HepG2 (cell line): ENCODE measurements around the gene YIPF1. TPM values are rescaled to one million over a fixed set of nuclear protein-coding genes. Genes with fewer than 3 reads are reported as not detected.

Experiments used
- ATAC-seq: fragments of 200-7000 bp; cut with Tn5 transposase; 3 replicates; pipeline ENCODE4 v1.9.1; 2020; ENCODE audit warnings: mild to moderate bottlenecking, moderate library complexity
- BruUV-seq: library from RNA; stranded (reverse); fragments of 400-500 nt; replicated peaks from 2 replicates; lab custom pipeline; 2021; lab: Mats Ljungman, UMichigan
- CTCF ChIA-PET: fragments of 300-600 bp; formaldehyde crosslinking; extraction: SDS; loops from one replicate; lab custom pipeline; 2021; ENCODE audit warnings: low total read pairs, inconsistent platforms, low intra/inter-chr PET ratio; lab: Yijun Ruan, JAX
- POLR2A ChIA-PET: fragments of 350-600 bp; sonication (Branson Sonifier 250); formaldehyde crosslinking; loops from one replicate; lab custom pipeline; 2020; ENCODE audit warnings: antibody characterized with exemption, inconsistent platforms; lab: Yijun Ruan, JAX
- DNase-seq: peaks from one replicate; pipeline ENCODE4 v3.0.0-alpha.2; 2015; ENCODE audit warnings: low spot score
- FAIRE-seq: peaks from 3 replicates; lab custom pipeline; 2011; peaks lifted over from hg19 to GRCh38; lab: Jason Lieb, UNC
- H2AFZ ChIP-seq: one replicate; pipeline ENCODE4 v1.6.1; 2011; ENCODE audit warnings: low read length, inconsistent platforms
- H3K27ac ChIP-seq: fragments of 300-600 bp; 3 replicates; pipeline ENCODE4 v1.8.0; 2011; ENCODE audit warnings: mixed run types, mild to moderate bottlenecking, mixed read lengths, low read length, inconsistent platforms; ENCODE audit not compliant: insufficient read depth; ENCODE audit errors: extremely low read length
- H3K27me3 ChIP-seq, 2 experiments: fragments of 200-600 bp in 1 of 2; 2 replicates in 1 of 2; 3 replicates in 1 of 2; pipeline versions ENCODE4 v1.6.0 to v1.8.0; 2011; ENCODE audit warnings: low read length in 2 of 2, mild to moderate bottlenecking in 2 of 2, moderate library complexity in 2 of 2, inconsistent platforms in 1 of 2; ENCODE audit not compliant: insufficient read depth in 2 of 2, control insufficient read depth in 1 of 2
- H3K36me3 ChIP-seq, 2 experiments: fragments of 200-600 bp in 1 of 2; replicated peaks in 1 of 2; 2 replicates in 1 of 2; 3 replicates in 1 of 2; pipeline versions ENCODE4 v1.5.1 to v1.8.0; 2011; ENCODE audit warnings: low read length in 2 of 2, inconsistent platforms in 1 of 2; ENCODE audit not compliant: insufficient read depth in 2 of 2, control insufficient read depth in 1 of 2
- H3K4me1 ChIP-seq: 2 replicates; pipeline ENCODE4 v1.5.1; 2012; ENCODE audit warnings: low read length, inconsistent platforms; ENCODE audit not compliant: insufficient read depth
- H3K4me2 ChIP-seq: 2 replicates; pipeline ENCODE4 v1.6.0; 2011; ENCODE audit warnings: low read depth, low read length, inconsistent platforms
- H3K4me3 ChIP-seq, 3 experiments: fragments of 200-600 bp in 1 of 3; sonication (generic), shearing (Covaris generic) in 1 of 3; replicated peaks in 1 of 3; 2 replicates each; pipeline ENCODE4 v1.5.1; 2011 to 2016; ENCODE audit warnings: low read length in 3 of 3, inconsistent platforms in 2 of 3, low read depth in 2 of 3, mild to moderate bottlenecking in 2 of 3, control low read depth in 1 of 3, mixed read lengths in 1 of 3; ENCODE audit not compliant: insufficient read depth in 1 of 3
- H3K79me2 ChIP-seq: one replicate; pipeline ENCODE4 v1.6.1; 2011; ENCODE audit warnings: low read length, inconsistent platforms; ENCODE audit not compliant: insufficient read depth
- H3K9ac ChIP-seq: 2 replicates; pipeline ENCODE4 v1.6.0; 2011; ENCODE audit warnings: mild to moderate bottlenecking, low read depth, low read length, inconsistent platforms; ENCODE audit not compliant: insufficient read depth
- H3K9me3 ChIP-seq: 2 replicates; pipeline ENCODE4 v1.5.1; 2012; ENCODE audit warnings: mild to moderate bottlenecking, low read length
- H4K20me1 ChIP-seq: 2 replicates; pipeline ENCODE4 v1.6.0; 2011; ENCODE audit warnings: inconsistent platforms, mild to moderate bottlenecking, low read length, moderate library complexity; ENCODE audit not compliant: insufficient read depth
- ARNTL ChIP-seq: sonication (generic); formaldehyde crosslinking; IDR thresholded peaks from 2 replicates; pipeline ENCODE4 v1.4.0; 2020; ENCODE audit warnings: mild to moderate bottlenecking, missing genetic modification reagents
- GFI1 ChIP-seq: sonication (generic); formaldehyde crosslinking; IDR thresholded peaks from 2 replicates; pipeline ENCODE4 v1.5.0; 2020; ENCODE audit warnings: missing genetic modification reagents, mild to moderate bottlenecking, borderline replicate concordance
- MAF1 ChIP-seq: sonication (generic); formaldehyde crosslinking; IDR thresholded peaks from 2 replicates; pipeline ENCODE4 v1.5.0; 2020; ENCODE audit warnings: missing genetic modification reagents, borderline replicate concordance
- NR2F6 ChIP-seq, 2 experiments: IDR thresholded peaks; 2 replicates each; pipeline ENCODE4 v1.6.1; 2016; ENCODE audit warnings: antibody characterized with exemption in 1 of 2, mild to moderate bottlenecking in 1 of 2
- POLR2AphosphoS2 ChIP-seq: IDR thresholded peaks from 2 replicates; pipeline ENCODE4 v1.6.1; 2011; ENCODE audit warnings: low read depth, low read length, improper control_type of control experiment
- RARA ChIP-seq: IDR thresholded peaks from 2 replicates; pipeline ENCODE4 v1.6.1; 2016; ENCODE audit warnings: missing genetic modification reagents, missing compliant biosample characterization
- SIX1 ChIP-seq: sonication (generic); formaldehyde crosslinking; IDR thresholded peaks from 2 replicates; pipeline ENCODE4 v1.4.0; 2020; ENCODE audit warnings: missing genetic modification reagents, borderline replicate concordance
- SP5 ChIP-seq: IDR thresholded peaks from 2 replicates; pipeline ENCODE4 v1.6.1; 2016; ENCODE audit warnings: low read depth, borderline replicate concordance
- TBX3 ChIP-seq: fragments of 450-650 bp; IDR thresholded peaks from 2 replicates; pipeline ENCODE4 v1.6.1; 2017; ENCODE audit warnings: antibody characterized with exemption, mild to moderate bottlenecking, inconsistent platforms, borderline replicate concordance
- ZNF672 ChIP-seq: sonication (generic); formaldehyde crosslinking; IDR thresholded peaks from 2 replicates; pipeline ENCODE4 v1.8.1; 2022; ENCODE audit warnings: missing genetic modification reagents
- WGBS: methylation state at CpG from one replicate; pipeline ENCODE4 v1.1.6; 2017; ENCODE audit warnings: low lambda C conversion rate; 5-methylcytosine and 5-hydroxymethylcytosine counted together
- in situ Hi-C: cut with HindIII; loops from 2 replicates; pipeline ENCODE4 v1.10.0; 2017; ENCODE audit warnings: low pct_unique_long_range_greater_than_20kb; ENCODE audit not compliant: extremely low pct_ligation_motif_present
- intact Hi-C: fragments of 100-400 bp; cut with micrococcal nuclease; formaldehyde crosslinking; loops from one replicate; pipeline ENCODE4 v1.10.0; 2022; ENCODE audit not compliant: unreplicated experiment
- polyA plus RNA-seq, 8 experiments: library from polyadenylated mRNA; depleted of rRNA in 3 of 8; stranded (reverse) in 7 of 8; unstranded in 1 of 8; fragments of >200 nt; fragmentation: Illumina TruSeq in 4 of 8; extraction: Trizol in 4 of 8; gene quantifications; 2 replicates each; pipeline versions ENCODE4 v1.2.1 to v1.2.3, GENCODE V29; 2011 to 2016; ENCODE audit warnings: low read depth in 4 of 8, missing spikeins in 1 of 8, mixed read lengths in 1 of 8; ENCODE audit not compliant: insufficient read depth in 1 of 8
- total RNA-seq, 5 experiments: library from RNA; depleted of rRNA; stranded (reverse); fragments of >200 nt; fragmentation: Illumina TruSeq; extraction: Trizol; gene quantifications; 2 replicates each; pipeline ENCODE4 v1.2.3, GENCODE V29; 2016; ENCODE audit warnings: low read depth in 1 of 5
- TF ChIP-seq, protein P1 (sequence below), 2 experiments: sonication (generic) in 1 of 2; formaldehyde crosslinking in 1 of 2; IDR thresholded peaks; 2 replicates each; pipeline versions ENCODE4 v1.4.0 to v1.6.1; 2016 to 2020; ENCODE audit warnings: borderline replicate concordance in 1 of 2, low read depth in 1 of 2, mild to moderate bottlenecking in 1 of 2, missing genetic modification reagents in 1 of 2
- TF ChIP-seq, protein P2 (sequence below): sonication (generic); formaldehyde crosslinking; IDR thresholded peaks from 2 replicates; pipeline ENCODE4 v1.5.1; 2020; ENCODE audit warnings: missing genetic modification reagents, mild to moderate bottlenecking, borderline replicate concordance
- TF ChIP-seq, protein P3 (sequence below): IDR thresholded peaks from 2 replicates; pipeline ENCODE4 v1.6.1; 2012; ENCODE audit warnings: low read depth, low read length, improper control_type of control experiment

The YIPF1 gene
- total and polyA plus RNA-seq, 2 of the 13 experiments (the other 11 are each of a cell fraction or from before 2014, with no cell fraction given), result 21.1 to 31.9 TPM

DNA sequence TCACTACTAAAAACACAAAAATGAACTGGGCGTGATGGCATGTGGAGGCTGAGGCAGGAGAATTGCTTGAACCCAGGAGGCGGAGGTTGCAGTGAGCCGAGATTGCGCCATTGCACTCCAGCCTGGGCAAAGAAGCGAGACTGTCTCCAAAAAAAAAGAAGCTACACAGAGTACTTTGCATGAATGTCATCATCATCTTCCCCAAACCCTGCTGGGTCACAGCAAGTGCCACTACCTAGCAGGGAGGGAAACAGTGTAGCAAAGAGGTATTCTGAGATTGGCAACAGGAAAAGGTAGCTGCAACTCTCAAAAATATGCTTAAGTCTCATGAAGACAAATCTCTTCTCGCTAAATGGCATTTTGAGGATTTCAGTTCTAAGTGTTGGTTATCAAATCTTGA is 64.3 kb downstream of the YIPF1 start (continued):
- TF ChIP-seq, protein P1, sequence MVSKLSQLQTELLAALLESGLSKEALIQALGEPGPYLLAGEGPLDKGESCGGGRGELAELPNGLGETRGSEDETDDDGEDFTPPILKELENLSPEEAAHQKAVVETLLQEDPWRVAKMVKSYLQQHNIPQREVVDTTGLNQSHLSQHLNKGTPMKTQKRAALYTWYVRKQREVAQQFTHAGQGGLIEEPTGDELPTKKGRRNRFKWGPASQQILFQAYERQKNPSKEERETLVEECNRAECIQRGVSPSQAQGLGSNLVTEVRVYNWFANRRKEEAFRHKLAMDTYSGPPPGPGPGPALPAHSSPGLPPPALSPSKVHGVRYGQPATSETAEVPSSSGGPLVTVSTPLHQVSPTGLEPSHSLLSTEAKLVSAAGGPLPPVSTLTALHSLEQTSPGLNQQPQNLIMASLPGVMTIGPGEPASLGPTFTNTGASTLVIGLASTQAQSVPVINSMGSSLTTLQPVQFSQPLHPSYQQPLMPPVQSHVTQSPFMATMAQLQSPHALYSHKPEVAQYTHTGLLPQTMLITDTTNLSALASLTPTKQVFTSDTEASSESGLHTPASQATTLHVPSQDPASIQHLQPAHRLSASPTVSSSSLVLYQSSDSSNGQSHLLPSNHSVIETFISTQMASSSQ (IDR thresholded peaks at IDR 0.05; ENCODE audit: low read depth), result no peak
- TF ChIP-seq, protein P1 (CRISPR knock-in tag; IDR thresholded peaks at IDR 0.05; ENCODE audit: borderline replicate concordance), result no peak
- TF ChIP-seq GFI1 (CRISPR knock-in tag) (no peak), RARA (no peak), SP5 (CRISPR knock-in tag) (no peak)

DNA sequence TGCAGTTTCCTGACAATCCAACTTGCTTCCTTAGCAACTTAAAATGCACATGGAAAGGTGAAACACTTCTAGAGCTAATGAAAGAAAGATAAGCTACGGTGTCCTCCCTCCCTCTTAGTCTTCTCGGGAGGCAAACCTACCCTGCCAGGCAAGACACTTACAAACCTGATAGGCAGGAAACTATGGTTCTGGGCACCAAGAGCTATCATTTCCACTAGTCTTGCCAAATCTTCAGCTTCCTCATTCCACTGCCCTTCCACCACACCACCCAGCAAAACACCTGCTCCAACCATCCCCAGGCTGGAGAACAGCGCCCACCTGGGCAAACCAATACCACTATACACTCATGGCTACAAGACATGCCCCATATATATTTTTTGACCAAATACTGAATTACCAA is 66.7 kb downstream of the YIPF1 start:
- no peak for DNase-seq
- Histone ChIP-seq H3K36me3 (peaks cover 12 to 63% of the 10 kb centered on the region in 2 experiments), H3K9me3 (no peaks in the 10 kb centered on the region), H4K20me1 (no peaks in the 10 kb centered on the region), H3K4me3 (no peak overlapping the region), H3K4me2 (no peak overlapping the region), H2AFZ (no peak overlapping the region), H3K27me3 (no peaks in the 10 kb centered on the region), H3K4me1 (no peaks in the 10 kb centered on the region), H3K9ac (no peak overlapping the region), H3K27ac (no peak overlapping the region), H3K79me2 (no peaks in the 10 kb centered on the region)
- no peak for FAIRE-seq
- in situ Hi-C loops (no loop called here), intact Hi-C loops (no loop called here)
- no peak for ATAC-seq
- 90% methylated on average over 3 of the region's 3 CpGs for WGBS
- TF ChIP-seq ARNTL (CRISPR knock-in tag) (no peak), TBX3 (no peak), MAF1 (CRISPR knock-in tag) (no peak), NR2F6 (IDR thresholded peaks at IDR 0.05) (no peak), NR2F6 (CRISPR knock-in tag; IDR thresholded peaks at IDR 0.05) (no peak), ZNF672 (CRISPR knock-in tag) (no peak), POLR2AphosphoS2 (no peak), SIX1 (CRISPR knock-in tag) (no peak)
- TF ChIP-seq, protein P2, sequence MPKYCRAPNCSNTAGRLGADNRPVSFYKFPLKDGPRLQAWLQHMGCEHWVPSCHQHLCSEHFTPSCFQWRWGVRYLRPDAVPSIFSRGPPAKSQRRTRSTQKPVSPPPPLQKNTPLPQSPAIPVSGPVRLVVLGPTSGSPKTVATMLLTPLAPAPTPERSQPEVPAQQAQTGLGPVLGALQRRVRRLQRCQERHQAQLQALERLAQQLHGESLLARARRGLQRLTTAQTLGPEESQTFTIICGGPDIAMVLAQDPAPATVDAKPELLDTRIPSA (CRISPR knock-in tag), result no peak
- TF ChIP-seq, protein P3, sequence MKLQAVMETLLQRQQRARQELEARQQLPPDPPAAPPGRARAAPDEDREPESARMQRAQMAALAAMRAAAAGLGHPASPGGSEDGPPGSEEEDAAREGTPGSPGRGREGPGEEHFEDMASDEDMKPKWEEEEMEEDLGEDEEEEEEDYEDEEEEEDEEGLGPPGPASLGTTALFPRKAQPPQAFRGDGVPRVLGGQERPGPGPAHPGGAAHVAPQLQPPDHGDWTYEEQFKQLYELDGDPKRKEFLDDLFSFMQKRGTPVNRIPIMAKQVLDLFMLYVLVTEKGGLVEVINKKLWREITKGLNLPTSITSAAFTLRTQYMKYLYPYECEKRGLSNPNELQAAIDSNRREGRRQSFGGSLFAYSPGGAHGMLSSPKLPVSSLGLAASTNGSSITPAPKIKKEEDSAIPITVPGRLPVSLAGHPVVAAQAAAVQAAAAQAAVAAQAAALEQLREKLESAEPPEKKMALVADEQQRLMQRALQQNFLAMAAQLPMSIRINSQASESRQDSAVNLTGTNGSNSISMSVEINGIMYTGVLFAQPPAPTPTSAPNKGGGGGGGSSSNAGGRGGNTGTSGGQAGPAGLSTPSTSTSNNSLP, result no peak
- ChIA-PET CTCF (no interaction called here), POLR2A (no interaction called here)
- BruUV-seq, result no TSS peak
